HG03521 (cell line): ENCODE measurements around the gene ADORA2A.

Experiments used
- ATAC-seq: cut with Tn5 transposase; IDR thresholded peaks from one replicate; pipeline ENCODE4 v1.9.1; 2021; ENCODE audit warnings: mild to moderate bottlenecking, moderate library complexity; ENCODE audit not compliant: unreplicated experiment

Gene ADORA2A

GRCh38 chr22:24417200-24417599 lies 10.2 kb upstream of the ADORA2A start:
- no peak for ATAC-seq

GRCh38 chr22:24417901-24418641 lies 9.3 kb upstream of the ADORA2A start:
- ATAC-seq: no peak

- no peak for ATAC-seq
Observed at GRCh38 chr22:24418786-24419474, 8.5 kb upstream of the ADORA2A start.

- no peak for ATAC-seq
Observed at GRCh38 chr22:24419475-24419850, 7.9 kb upstream of the ADORA2A start.

- ATAC-seq: no peak
Observed at GRCh38 chr22:24420072-24420976, 7.1 kb upstream of the ADORA2A start.

- ATAC-seq: no peak
Observed at GRCh38 chr22:24420977-24421343, 6.4 kb upstream of the ADORA2A start.

- no peak for ATAC-seq
Observed at GRCh38 chr22:24421428-24421931, 5.9 kb upstream of the ADORA2A start.

GRCh38 chr22:24422102-24422665 lies 5.2 kb upstream of the ADORA2A start:
- ATAC-seq: no peak

- no peak for ATAC-seq
Observed at GRCh38 chr22:24423519-24424000, 3.8 kb upstream of the ADORA2A start.

GRCh38 chr22:24424001-24424900 lies 3.1 kb upstream of the ADORA2A start:
- no peak for ATAC-seq

- ATAC-seq: no peak
Observed at GRCh38 chr22:24424901-24425775, 2.3 kb upstream of the ADORA2A start.

- ATAC-seq: no peak
Observed at GRCh38 chr22:24426436-24426835, 963 bp upstream of the ADORA2A start.

- no peak for ATAC-seq
Observed at GRCh38 chr22:24426851-24427499, 424 bp upstream of the ADORA2A start.

- ATAC-seq: no peak
Observed at GRCh38 chr22:24428751-24429410, 1.5 kb downstream of the ADORA2A start.

- ATAC-seq: no peak
Observed at GRCh38 chr22:24429411-24430365, 2.3 kb downstream of the ADORA2A start.

GRCh38 chr22:24430431-24431308 lies 3.3 kb downstream of the ADORA2A start:
- ATAC-seq: no peak
